ENCODE measurements around the gene FNDC10. TPM values are rescaled to one million over a fixed set of nuclear protein-coding genes. Genes with fewer than 3 reads are reported as not detected.

FNDC10 gene
- total RNA-seq, 4 donors from 2014 or later = 4.1 to 6.9 (median 5.7) TPM

GRCh38 chr1:1556505-1556904, 43.4 kb downstream of the FNDC10 start:
- Histone ChIP-seq H3K4me1 (peaks cover 0 to 5% (median 0%) of the 10 kb centered on the region in 4 donors), H3K27me3 (no peaks in the 10 kb centered on the region), H3K27ac (no peak overlapping the region), H3K9me3 (no peaks in the 10 kb centered on the region), H3K36me3 (peaks cover 0 to 19% (median 0%) of the 10 kb centered on the region in 3 donors), H3K4me3 (no peak overlapping the region)
- no peak for DNase-seq
- TF ChIP-seq POLR2A (IDR thresholded peaks at IDR 0.05) = no peak
- TF ChIP-seq, protein P1, sequence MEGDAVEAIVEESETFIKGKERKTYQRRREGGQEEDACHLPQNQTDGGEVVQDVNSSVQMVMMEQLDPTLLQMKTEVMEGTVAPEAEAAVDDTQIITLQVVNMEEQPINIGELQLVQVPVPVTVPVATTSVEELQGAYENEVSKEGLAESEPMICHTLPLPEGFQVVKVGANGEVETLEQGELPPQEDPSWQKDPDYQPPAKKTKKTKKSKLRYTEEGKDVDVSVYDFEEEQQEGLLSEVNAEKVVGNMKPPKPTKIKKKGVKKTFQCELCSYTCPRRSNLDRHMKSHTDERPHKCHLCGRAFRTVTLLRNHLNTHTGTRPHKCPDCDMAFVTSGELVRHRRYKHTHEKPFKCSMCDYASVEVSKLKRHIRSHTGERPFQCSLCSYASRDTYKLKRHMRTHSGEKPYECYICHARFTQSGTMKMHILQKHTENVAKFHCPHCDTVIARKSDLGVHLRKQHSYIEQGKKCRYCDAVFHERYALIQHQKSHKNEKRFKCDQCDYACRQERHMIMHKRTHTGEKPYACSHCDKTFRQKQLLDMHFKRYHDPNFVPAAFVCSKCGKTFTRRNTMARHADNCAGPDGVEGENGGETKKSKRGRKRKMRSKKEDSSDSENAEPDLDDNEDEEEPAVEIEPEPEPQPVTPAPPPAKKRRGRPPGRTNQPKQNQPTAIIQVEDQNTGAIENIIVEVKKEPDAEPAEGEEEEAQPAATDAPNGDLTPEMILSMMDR (IDR thresholded peaks at IDR 0.05) = no peak

DNA sequence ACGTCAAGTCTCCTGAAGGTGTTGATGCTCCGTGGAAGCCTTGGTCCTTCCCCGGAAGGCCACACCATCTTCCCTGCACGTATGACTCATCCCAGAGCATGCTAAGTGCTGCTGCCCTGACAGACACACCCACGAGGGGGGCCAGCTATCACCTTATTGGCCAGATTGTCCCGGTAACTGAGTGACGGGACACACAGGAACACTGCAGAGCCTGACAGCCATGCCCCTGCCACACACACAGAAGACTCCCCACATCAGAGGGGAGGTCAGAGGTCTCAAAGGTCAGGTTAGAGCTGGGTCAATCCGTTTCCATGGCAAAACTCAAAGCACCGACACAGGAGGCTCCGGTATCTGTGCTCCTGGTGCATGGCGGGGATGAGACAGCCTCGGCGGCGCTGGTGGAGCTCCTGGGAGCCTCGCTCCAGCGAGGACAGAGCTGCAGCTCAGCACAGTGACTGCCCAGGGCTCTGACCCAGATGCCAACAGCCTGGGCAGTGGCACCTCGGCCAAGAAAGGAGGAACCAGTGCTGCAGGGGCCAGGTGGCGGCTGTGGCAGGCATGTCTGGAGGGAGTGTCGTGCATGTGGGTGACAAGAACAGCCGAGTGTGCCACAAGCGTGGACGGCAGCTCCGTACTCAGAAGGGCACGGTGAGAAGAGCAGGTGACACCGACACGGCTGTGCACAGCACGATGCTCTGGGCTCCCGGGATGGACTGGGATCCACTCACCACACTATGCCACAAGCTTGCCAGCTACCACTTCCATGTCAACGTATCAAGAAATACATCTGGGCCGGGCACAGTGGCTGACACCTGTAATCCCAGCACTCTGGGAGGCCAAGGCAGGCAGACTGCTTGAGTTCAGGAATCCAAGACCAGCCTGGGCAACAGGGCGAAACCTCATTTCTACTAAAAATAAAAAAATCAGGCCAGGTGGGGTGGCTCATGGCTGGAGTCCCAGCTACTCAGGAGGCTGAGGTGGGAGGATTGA, 44.7 kb downstream of the FNDC10 start:
- Histone ChIP-seq H3K9me3 (no peaks in the 10 kb centered on the region), H3K4me1 (peaks cover 0 to 5% (median 0%) of the 10 kb centered on the region in 4 donors), H3K27me3 (no peaks in the 10 kb centered on the region), H3K4me3 (no peak overlapping the region), H3K27ac (no peak overlapping the region), H3K36me3 (peaks cover 0 to 6% (median 0%) of the 10 kb centered on the region in 3 donors)
- TF ChIP-seq, protein P1 (IDR thresholded peaks at IDR 0.05) = no peak
- TF ChIP-seq POLR2A (IDR thresholded peaks at IDR 0.05) = no peak
- DNase-seq = no peak

- DNase-seq = no peak
- no peak overlapping the region for H3K4me3 ChIP-seq
- no peak for TF ChIP-seq POLR2A (IDR thresholded peaks at IDR 0.05)
- TF ChIP-seq, protein P1 (IDR thresholded peaks at IDR 0.05) = no peak
- H3K4me1 ChIP-seq = peaks cover 0 to 5% (median 0%) of the 10 kb centered on the region in 4 donors
- H3K36me3 ChIP-seq = peaks cover 0 to 3% (median 0%) of the 10 kb centered on the region in 3 donors
- H3K27me3 ChIP-seq = no peaks in the 10 kb centered on the region
- H3K27ac ChIP-seq = no peak overlapping the region
- no peaks in the 10 kb centered on the region for H3K9me3 ChIP-seq
These were observed 45.4 kb downstream of the FNDC10 start for GRCh38 chr1:1554550-1554925.

GRCh38 chr1:1553821-1554494, 46.0 kb downstream of the FNDC10 start:
- Histone ChIP-seq H3K36me3 (peaks cover 0 to 3% (median 0%) of the 10 kb centered on the region in 3 donors), H3K27me3 (no peaks in the 10 kb centered on the region), H3K9me3 (no peaks in the 10 kb centered on the region), H3K4me1 (peaks cover 0 to 5% (median 0%) of the 10 kb centered on the region in 4 donors), H3K27ac (no peak overlapping the region), H3K4me3 (no peak overlapping the region)
- no peak for DNase-seq
- TF ChIP-seq, protein P1 (IDR thresholded peaks at IDR 0.05) = no peak
- no peak for TF ChIP-seq POLR2A (IDR thresholded peaks at IDR 0.05)

DNA sequence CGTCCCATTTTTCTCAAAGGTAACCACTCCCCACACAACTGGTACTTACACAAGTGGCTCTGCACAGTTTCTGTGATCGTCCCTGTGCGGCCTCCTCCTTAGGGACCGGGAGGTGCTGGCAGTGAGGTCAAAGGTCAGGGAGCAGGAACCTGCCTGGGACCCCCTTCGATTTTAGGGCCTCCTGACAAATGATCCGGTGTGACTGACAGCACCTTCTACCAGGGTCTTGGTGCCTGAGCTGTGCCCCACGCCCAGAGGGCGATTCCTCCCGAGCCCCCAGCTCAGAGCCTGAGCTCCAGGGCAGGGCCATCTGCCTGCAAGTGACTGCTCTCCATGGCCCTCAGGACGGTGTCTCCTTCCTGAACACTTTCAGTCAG, 47.7 kb downstream of the FNDC10 start:
- Histone ChIP-seq H3K27ac (no peak overlapping the region), H3K4me3 (no peak overlapping the region), H3K4me1 (peaks cover 0 to 5% (median 0%) of the 10 kb centered on the region in 4 donors), H3K36me3 (peaks cover 0 to 3% (median 0%) of the 10 kb centered on the region in 3 donors), H3K9me3 (no peaks in the 10 kb centered on the region), H3K27me3 (no peaks in the 10 kb centered on the region)
- no peak for DNase-seq
- TF ChIP-seq POLR2A (IDR thresholded peaks at IDR 0.05) = no peak
- TF ChIP-seq, protein P1 (IDR thresholded peaks at IDR 0.05) = no peak
